BLaER1 treated with 17β-estradiol and CSF1 and Interleukin-3, amounts not matched to agents 10 nM and 100 nM (cell line): ENCODE results near the gene PRKCA.
"Not testable (repeated sequence)": the region's sequence is repeated elsewhere in the genome, so short reads cannot be mapped to it uniquely, and the experiment has no call there.

Experiments
- H3K27ac ChIP-seq, 11 experiments: shearing (Covaris generic); formaldehyde crosslinking; 2 replicates each; pipeline ENCODE4 v1.8.1; 2022
- H3K27me3 ChIP-seq, 11 experiments: shearing (Covaris generic); formaldehyde crosslinking; 2 replicates each; pipeline ENCODE4 v1.8.1; 2022
- H3K36me3 ChIP-seq, 11 experiments: shearing (Covaris generic); formaldehyde crosslinking; 2 replicates each; pipeline ENCODE4 v1.8.1; 2022
- H3K4me1 ChIP-seq, 10 experiments: shearing (Covaris generic); formaldehyde crosslinking; 2 replicates each; pipeline ENCODE4 v1.8.1; 2022
- H3K4me2 ChIP-seq, 11 experiments: shearing (Covaris generic); formaldehyde crosslinking; 2 replicates each; pipeline ENCODE4 v1.8.1; 2022
- H3K4me3 ChIP-seq, 10 experiments: shearing (Covaris generic); formaldehyde crosslinking; 2 replicates each; pipeline ENCODE4 v1.8.1; 2022
- H3K9ac ChIP-seq, 11 experiments: shearing (Covaris generic); formaldehyde crosslinking; 2 replicates each; pipeline ENCODE4 v1.8.1; 2022
- H3K9me3 ChIP-seq, 11 experiments: shearing (Covaris generic); formaldehyde crosslinking; replicated peaks in 1 of 11; 2 replicates each; pipeline ENCODE4 v1.8.1; 2022
- H4K20me1 ChIP-seq, 11 experiments: shearing (Covaris generic); formaldehyde crosslinking; 2 replicates each; pipeline ENCODE4 v1.8.1; 2022
- Cebpa-rat ChIP-seq, 11 experiments: shearing (Covaris generic); IDR thresholded peaks; 2 replicates each; pipeline ENCODE4 v1.8.1; 2022

PRKCA gene

GRCh38 chr17:66614469-66614868 lies 312.1 kb downstream of the PRKCA start:
- TF ChIP-seq Cebpa-rat (IDR thresholded peaks at IDR 0.05) = no peak
- H3K9ac ChIP-seq = no peak overlapping the region
- peaks cover 7 to 43% (median 12%) of the 10 kb centered on the region in 10 experiments; a peak in 19 of 20 replicates for H3K4me1 ChIP-seq
- H4K20me1 ChIP-seq = peaks cover 0 to 55% (median 0%) of the 10 kb centered on the region in 11 experiments; a peak in 4 of 22 replicates
- H3K36me3 ChIP-seq = peaks cover 0 to 31% (median 5%) of the 10 kb centered on the region in 11 experiments; a peak in 8 of 22 replicates
- H3K4me2 ChIP-seq = peak overlapping the region in 2 of 11 experiments; percentile 22 to 42; a peak in 5 of 22 replicates
- no peak overlapping the region for H3K4me3 ChIP-seq
- H3K27me3 ChIP-seq = no peaks in the 10 kb centered on the region
- peaks cover 24 to 29% (median 25%) of the 10 kb centered on the region in 11 experiments for H3K9me3 ChIP-seq
- no peak overlapping the region for H3K27ac ChIP-seq

- Histone ChIP-seq H3K4me2 (peak overlapping the region in 10 of 11 experiments; percentile 12 to 74 (median 50); a peak in 16 of 22 replicates), H3K4me1 (peaks cover 9 to 51% (median 12%) of the 10 kb centered on the region in 10 experiments; a peak in 19 of 20 replicates), H3K27ac (no peak overlapping the region), H3K9me3 (peaks cover 0 to 6% (median 0%) of the 10 kb centered on the region in 11 experiments; a peak in 1 of 22 replicates), H3K4me3 (no peak overlapping the region), H3K27me3 (no peaks in the 10 kb centered on the region), H3K9ac (no peak overlapping the region), H4K20me1 (peaks cover 0 to 89% (median 0%) of the 10 kb centered on the region in 11 experiments; a peak in 4 of 22 replicates), H3K36me3 (peaks cover 0 to 17% (median 0%) of the 10 kb centered on the region in 11 experiments; a peak in 1 of 22 replicates)
- no peak for TF ChIP-seq Cebpa-rat (IDR thresholded peaks at IDR 0.05)
These were observed 316.8 kb downstream of the PRKCA start for GRCh38 chr17:66619206-66619605.

- peaks cover 0 to 89% (median 0%) of the 10 kb centered on the region in 11 experiments; a peak in 5 of 22 replicates for H4K20me1 ChIP-seq
- peaks cover 4 to 48% (median 10%) of the 10 kb centered on the region in 10 experiments; a peak in 19 of 20 replicates for H3K4me1 ChIP-seq
- peak overlapping the region in 1 of 11 experiments; percentile 13; a peak in 1 of 22 replicates for H3K4me2 ChIP-seq
- no peaks in the 10 kb centered on the region for H3K27me3 ChIP-seq
- no peak overlapping the region for H3K9ac ChIP-seq
- H3K36me3 ChIP-seq = peaks cover 0 to 17% (median 0%) of the 10 kb centered on the region in 11 experiments; a peak in 1 of 22 replicates
- no peak overlapping the region for H3K4me3 ChIP-seq
- peaks cover 0 to 6% (median 0%) of the 10 kb centered on the region in 11 experiments; a peak in 1 of 22 replicates for H3K9me3 ChIP-seq
- no peak for TF ChIP-seq Cebpa-rat (IDR thresholded peaks at IDR 0.05)
- H3K27ac ChIP-seq = no peak overlapping the region
These were observed 318.1 kb downstream of the PRKCA start for GRCh38 chr17:66620528-66620927.

- H3K27me3 ChIP-seq, H3K4me3 ChIP-seq, H3K4me2 ChIP-seq, H3K9me3 ChIP-seq, H3K9ac ChIP-seq, H3K27ac ChIP-seq: not testable (repeated sequence)
- Histone ChIP-seq H4K20me1 (peaks cover 0 to 96% (median 0%) of the 10 kb centered on the region in 11 experiments; a peak in 5 of 22 replicates), H3K36me3 (peaks cover 0 to 24% (median 0%) of the 10 kb centered on the region in 11 experiments; a peak in 1 of 22 replicates), H3K4me1 (peaks cover 0 to 42% (median 2%) of the 10 kb centered on the region in 10 experiments; a peak in 13 of 20 replicates)
These were observed 322.2 kb downstream of the PRKCA start for GRCh38 chr17:66624630-66625029.

- Histone ChIP-seq H3K27ac (no peak overlapping the region), H3K9me3 (peaks cover 0 to 6% (median 0%) of the 10 kb centered on the region in 11 experiments; a peak in 1 of 22 replicates), H4K20me1 (peaks cover 0 to 95% (median 0%) of the 10 kb centered on the region in 11 experiments; a peak in 5 of 22 replicates), H3K9ac (no peak overlapping the region), H3K4me3 (no peak overlapping the region), H3K4me2 (peak overlapping the region in 3 of 11 experiments; percentile 11 to 45 (median 44); a peak in 3 of 22 replicates), H3K36me3 (peaks cover 0 to 24% (median 0%) of the 10 kb centered on the region in 11 experiments; a peak in 1 of 22 replicates), H3K4me1 (peaks cover 0 to 35% (median 0%) of the 10 kb centered on the region in 10 experiments; a peak in 6 of 20 replicates), H3K27me3 (no peaks in the 10 kb centered on the region)
- TF ChIP-seq Cebpa-rat (IDR thresholded peaks at IDR 0.05) = no peak
These were observed 322.9 kb downstream of the PRKCA start for GRCh38 chr17:66625311-66625767.

GRCh38 chr17:66627985-66628384 lies 325.6 kb downstream of the PRKCA start:
- Histone ChIP-seq H3K27ac (no peak overlapping the region), H3K4me1 (peaks cover 0 to 40% (median under 1%) of the 10 kb centered on the region in 10 experiments; a peak in 11 of 20 replicates), H4K20me1 (peaks cover 0 to 95% (median 0%) of the 10 kb centered on the region in 11 experiments; a peak in 5 of 22 replicates), H3K36me3 (peaks cover 0 to 15% (median 0%) of the 10 kb centered on the region in 11 experiments; a peak in 1 of 22 replicates), H3K9me3 (no peaks in the 10 kb centered on the region), H3K27me3 (no peaks in the 10 kb centered on the region), H3K4me2 (no peak overlapping the region), H3K9ac (no peak overlapping the region), H3K4me3 (no peak overlapping the region)
- no peak for TF ChIP-seq Cebpa-rat (IDR thresholded peaks at IDR 0.05)

GRCh38 chr17:66629762-66630161 lies 327.3 kb downstream of the PRKCA start:
- Histone ChIP-seq H3K4me1 (peaks cover 0 to 42% (median 4%) of the 10 kb centered on the region in 10 experiments; a peak in 11 of 20 replicates), H3K9me3 (no peaks in the 10 kb centered on the region), H4K20me1 (peaks cover 0 to 95% (median 0%) of the 10 kb centered on the region in 11 experiments; a peak in 5 of 22 replicates), H3K27me3 (no peaks in the 10 kb centered on the region), H3K27ac (no peak overlapping the region), H3K36me3 (peaks cover 0 to 14% (median 0%) of the 10 kb centered on the region in 11 experiments; a peak in 2 of 22 replicates), H3K4me2 (no peak overlapping the region), H3K9ac (no peak overlapping the region), H3K4me3 (no peak overlapping the region)
- TF ChIP-seq Cebpa-rat (IDR thresholded peaks at IDR 0.05) = no peak

- no peaks in the 10 kb centered on the region for H3K27me3 ChIP-seq
- no peaks in the 10 kb centered on the region for H3K9me3 ChIP-seq
- H4K20me1 ChIP-seq = peaks cover 0 to 95% (median 0%) of the 10 kb centered on the region in 11 experiments; a peak in 5 of 22 replicates
- no peak overlapping the region for H3K4me3 ChIP-seq
- peaks cover 0 to 37% (median 4%) of the 10 kb centered on the region in 10 experiments; a peak in 11 of 20 replicates for H3K4me1 ChIP-seq
- H3K4me2 ChIP-seq = no peak overlapping the region
- no peak overlapping the region for H3K9ac ChIP-seq
- H3K27ac ChIP-seq = no peak overlapping the region
- H3K36me3 ChIP-seq = peaks cover 0 to 20% (median 0%) of the 10 kb centered on the region in 11 experiments; a peak in 2 of 22 replicates
- no peak for TF ChIP-seq Cebpa-rat (IDR thresholded peaks at IDR 0.05)
These were observed 328.0 kb downstream of the PRKCA start for GRCh38 chr17:66630379-66630778.

GRCh38 chr17:66630828-66631472 lies 328.5 kb downstream of the PRKCA start:
- Histone ChIP-seq H3K4me1 (peaks cover 0 to 36% (median 4%) of the 10 kb centered on the region in 10 experiments; a peak in 11 of 20 replicates), H3K36me3 (peaks cover 0 to 24% (median 0%) of the 10 kb centered on the region in 11 experiments; a peak in 2 of 22 replicates), H4K20me1 (peaks cover 0 to 95% (median 0%) of the 10 kb centered on the region in 11 experiments; a peak in 5 of 22 replicates), H3K27ac (no peak overlapping the region), H3K27me3 (no peaks in the 10 kb centered on the region), H3K9me3 (no peaks in the 10 kb centered on the region), H3K4me2 (no peak overlapping the region), H3K9ac (no peak overlapping the region), H3K4me3 (no peak overlapping the region)
- no peak for TF ChIP-seq Cebpa-rat (IDR thresholded peaks at IDR 0.05)
